Subcutaneous adipose tissue (tissue), 4 donors: ENCODE measurements around the gene TDRD12. TPM values are rescaled to one million over a fixed set of nuclear protein-coding genes. Genes with fewer than 3 reads are reported as not detected.

Source experiments
- CTCF ChIP-seq: fragments of 450-650 bp; IDR thresholded peaks from one replicate; pipeline ENCODE4 v1.5.1; 2016; ENCODE audit warnings: low read depth, mild to moderate bottlenecking, control low read depth, antibody characterized with exemption, moderate library complexity
- total RNA-seq, 4 donors: library from RNA; depleted of rRNA; stranded (reverse); fragments of >200 nt; gene quantifications; one replicate each; pipeline ENCODE4 v1.1.0, GENCODE V29; 2016

Gene TDRD12
- total RNA-seq, 4 donors from 2014 or later, result 1.2 TPM; not detected in 3

GRCh38 chr19:32869966-32870573 is 150.5 kb downstream of the TDRD12 start:
- no peak for TF ChIP-seq CTCF

GRCh38 chr19:32870981-32871451 is 151.4 kb downstream of the TDRD12 start:
- no peak for TF ChIP-seq CTCF

GRCh38 chr19:32872391-32872790 is 152.8 kb downstream of the TDRD12 start:
- TF ChIP-seq CTCF, result no peak

- TF ChIP-seq CTCF, result no peak
These were observed 153.8 kb downstream of the TDRD12 start for GRCh38 chr19:32873247-32873959.

GRCh38 chr19:32874605-32875004 is 155.0 kb downstream of the TDRD12 start:
- TF ChIP-seq CTCF, result no peak

- TF ChIP-seq CTCF, result no peak
These were observed 155.9 kb downstream of the TDRD12 start for GRCh38 chr19:32875428-32875827.

GRCh38 chr19:32876236-32876918 is 156.8 kb downstream of the TDRD12 start:
- no peak for TF ChIP-seq CTCF
